DMS79 treated with DMSO at 0.1 percent for 48 hours (cell line): ENCODE results near the gene IGSF21.

Source experiments
- DNase-seq: peaks from one replicate; lab custom pipeline; 2025; lab: John Stamatoyannopoulos, UW

The IGSF21 gene

GRCh38 chr1:18107369-18108298, at the start of gene IGSF21:
Gene IGSF21 (plus strand): TSS chr1:18107798. CDS start chr1:18108129, 331 bp downstream.
- peak; percentile 59 for DNase-seq

DNA sequence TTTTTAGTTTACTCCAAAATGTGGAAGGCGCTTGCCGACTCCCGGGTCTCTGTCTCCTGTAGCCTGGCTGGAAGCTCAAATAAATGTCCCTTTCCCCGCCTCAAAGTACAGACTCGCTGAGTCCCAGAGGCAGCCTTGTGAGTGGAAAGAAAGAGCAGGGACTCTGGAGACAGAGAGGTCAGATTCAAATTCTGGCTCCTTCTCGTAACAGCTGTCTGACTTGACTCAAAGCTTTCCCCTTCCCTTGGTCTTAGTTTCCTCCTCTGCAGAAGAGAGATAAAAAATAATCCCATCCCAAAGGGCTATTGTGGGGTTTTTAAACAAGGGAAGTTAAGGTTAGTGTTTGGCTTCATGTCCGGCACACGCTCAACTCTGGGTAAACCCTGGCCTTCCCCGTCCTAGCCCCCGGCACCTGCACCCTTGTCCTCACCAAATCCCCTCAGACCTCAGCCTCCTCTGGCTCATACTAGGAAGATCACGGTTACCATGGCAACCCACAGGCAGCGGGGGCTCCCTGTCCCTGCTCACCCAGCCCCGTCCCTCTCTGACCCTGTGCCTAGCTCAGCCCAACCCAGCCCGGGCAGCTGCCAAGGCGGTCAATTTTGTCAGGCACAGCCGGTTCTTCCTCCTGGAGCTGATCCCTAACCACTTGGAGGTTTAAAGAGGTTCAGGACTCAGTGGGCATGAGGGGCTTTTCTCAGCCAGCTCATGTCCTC, 49.2 kb upstream of the IGSF21 start:
- no peak for DNase-seq

- DNase-seq: no peak
Measured at GRCh38 chr1:18058981-18059605, 48.5 kb upstream of the IGSF21 start.

- no peak for DNase-seq
Measured at GRCh38 chr1:18060366-18060765, 47.2 kb upstream of the IGSF21 start.

- no peak for DNase-seq
Measured at GRCh38 chr1:18062185-18062584, 45.4 kb upstream of the IGSF21 start.

- no peak for DNase-seq
Measured at GRCh38 chr1:18064534-18064933, 43.1 kb upstream of the IGSF21 start.

DNA sequence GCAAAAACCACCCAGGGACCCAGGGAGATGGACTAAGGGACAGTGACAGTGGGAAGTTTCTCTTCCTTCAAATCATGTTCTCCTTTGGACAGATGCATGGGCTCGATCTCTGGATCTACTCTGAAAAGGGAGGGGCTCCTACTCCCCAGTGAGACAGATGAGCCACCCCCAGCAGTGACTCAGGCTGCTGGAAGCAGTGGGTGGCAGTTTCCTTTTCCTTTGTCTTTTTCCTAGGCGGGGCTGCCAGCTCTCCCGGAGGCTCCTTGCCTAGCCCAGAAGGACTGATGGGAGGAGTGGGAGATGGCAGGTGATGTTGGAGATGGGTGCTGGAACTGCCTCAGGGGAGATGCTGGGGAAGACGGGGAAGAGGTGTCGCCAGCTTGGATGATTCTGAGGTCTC, 41.0 kb upstream of the IGSF21 start:
- DNase-seq: no peak

DNA sequence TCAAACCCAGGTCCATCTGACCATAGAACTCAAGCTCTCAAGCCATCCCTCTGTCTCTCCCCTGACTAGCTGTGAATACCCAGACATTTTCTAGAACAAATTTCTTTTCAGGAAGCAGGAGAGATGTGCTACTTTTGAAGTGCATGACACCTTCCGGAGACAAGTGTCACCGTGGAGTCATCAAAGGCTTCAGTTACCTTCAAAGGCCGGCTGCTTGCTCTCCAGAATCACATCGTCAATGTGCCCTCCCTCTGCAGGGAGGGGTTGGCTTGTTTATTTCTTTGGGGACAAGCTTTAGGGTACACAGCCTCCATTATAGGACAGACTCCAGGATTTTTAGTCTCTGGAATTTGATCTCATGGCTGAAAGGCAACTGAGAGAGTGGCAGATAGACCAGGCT, 37.7 kb upstream of the IGSF21 start:
- no peak for DNase-seq

GRCh38 chr1:18072066-18072465, 35.5 kb upstream of the IGSF21 start:
- DNase-seq: no peak

GRCh38 chr1:18073066-18073642, 34.4 kb upstream of the IGSF21 start:
- no peak for DNase-seq

GRCh38 chr1:18077657-18078215, 29.9 kb upstream of the IGSF21 start:
- peak; percentile 82 for DNase-seq

DNA sequence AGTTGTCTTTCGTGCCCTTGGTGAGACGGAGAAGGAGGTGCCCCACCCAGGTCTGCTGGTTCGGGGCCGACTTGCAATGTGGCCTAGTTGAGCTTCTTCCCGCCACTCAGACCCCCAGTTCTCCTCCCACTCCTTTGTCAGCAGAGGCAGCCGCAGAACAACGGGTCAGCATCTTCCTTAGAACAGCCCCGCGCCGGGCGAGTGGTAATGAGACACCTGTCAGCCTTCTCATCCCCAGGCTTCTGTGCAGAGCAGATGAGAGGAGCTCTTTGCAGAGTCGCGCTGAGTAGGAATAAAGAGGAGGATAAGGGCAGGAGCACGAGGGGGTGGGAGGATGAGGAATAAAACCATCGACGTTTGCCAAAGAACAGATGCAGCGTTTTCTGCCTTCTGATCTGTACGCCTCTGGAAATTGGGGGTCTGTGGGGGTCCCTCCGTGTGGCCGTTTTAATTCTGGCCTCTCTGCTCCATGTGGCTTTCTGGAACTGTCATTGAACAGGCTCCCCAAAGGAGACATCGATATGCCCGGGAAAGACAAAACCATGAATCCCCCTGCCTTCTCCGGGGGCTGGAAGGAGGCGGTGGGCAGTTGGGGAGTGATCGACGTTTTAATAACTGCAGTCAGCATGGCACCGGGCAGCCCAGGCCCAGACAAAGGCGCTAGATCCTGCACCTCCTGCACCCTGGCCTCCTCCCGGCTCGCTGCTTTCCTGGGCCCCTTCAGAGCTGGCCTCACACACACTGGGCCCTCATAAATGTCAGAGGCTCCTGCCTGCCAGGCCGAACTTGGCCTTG, 27.5 kb upstream of the IGSF21 start:
- DNase-seq: peak; percentile 72

GRCh38 chr1:18085387-18086074, 22.1 kb upstream of the IGSF21 start:
- no peak for DNase-seq

GRCh38 chr1:18088077-18088594, 19.5 kb upstream of the IGSF21 start:
- no peak for DNase-seq

- DNase-seq: no peak
Measured at GRCh38 chr1:18089488-18089887, 18.1 kb upstream of the IGSF21 start.

GRCh38 chr1:18090636-18091035, 17.0 kb upstream of the IGSF21 start:
- no peak for DNase-seq

- no peak for DNase-seq
Measured at GRCh38 chr1:18091660-18092446, 15.7 kb upstream of the IGSF21 start.

- DNase-seq: peak; percentile 23
Measured at GRCh38 chr1:18093193-18093592, 14.4 kb upstream of the IGSF21 start.

GRCh38 chr1:18093646-18094045, 14.0 kb upstream of the IGSF21 start:
- no peak for DNase-seq
